Hepatocyte (in vitro differentiated cells): ENCODE results near the gene SPINK1.

Experiments
- CTCF ChIP-seq: fragments of 200-600 bp; sonication (generic); IDR thresholded peaks from 2 replicates; pipeline ENCODE4 v1.5.1; 2016; ENCODE audit warnings: antibody characterized with exemption, mild to moderate bottlenecking; ENCODE audit not compliant: poor library complexity
- EZH2 ChIP-seq: fragments of 200-600 bp; sonication (generic); IDR thresholded peaks from 2 replicates; pipeline ENCODE4 v1.6.1; 2016; ENCODE audit warnings: antibody characterized with exemption, mild to moderate bottlenecking, borderline replicate concordance

GRCh38 chr5:147874910-147875367, 43.5 kb upstream of the SPINK1 start:
- TF ChIP-seq CTCF (no peak), EZH2 (no peak)
